AG09319 (cell line): Measurements from ENCODE around the gene IQCE.

Experiments used
- DNase-seq: peaks from one replicate; pipeline ENCODE4 v3.0.0-alpha.2; 2010; ENCODE audit warnings: low read depth; ENCODE audit errors: extremely low read depth
- CTCF ChIP-seq: IDR thresholded peaks from 2 replicates; pipeline ENCODE4 v1.5.1; 2011; ENCODE audit warnings: low read depth, mild to moderate bottlenecking, inconsistent platforms, low read length, moderate library complexity

The IQCE gene

GRCh38 chr7:2645274-2645868, 86.6 kb downstream of the IQCE start:
- TF ChIP-seq CTCF: no peak
- DNase-seq: no peak

GRCh38 chr7:2646336-2646679, 87.5 kb downstream of the IQCE start:
- no peak for TF ChIP-seq CTCF

DNA sequence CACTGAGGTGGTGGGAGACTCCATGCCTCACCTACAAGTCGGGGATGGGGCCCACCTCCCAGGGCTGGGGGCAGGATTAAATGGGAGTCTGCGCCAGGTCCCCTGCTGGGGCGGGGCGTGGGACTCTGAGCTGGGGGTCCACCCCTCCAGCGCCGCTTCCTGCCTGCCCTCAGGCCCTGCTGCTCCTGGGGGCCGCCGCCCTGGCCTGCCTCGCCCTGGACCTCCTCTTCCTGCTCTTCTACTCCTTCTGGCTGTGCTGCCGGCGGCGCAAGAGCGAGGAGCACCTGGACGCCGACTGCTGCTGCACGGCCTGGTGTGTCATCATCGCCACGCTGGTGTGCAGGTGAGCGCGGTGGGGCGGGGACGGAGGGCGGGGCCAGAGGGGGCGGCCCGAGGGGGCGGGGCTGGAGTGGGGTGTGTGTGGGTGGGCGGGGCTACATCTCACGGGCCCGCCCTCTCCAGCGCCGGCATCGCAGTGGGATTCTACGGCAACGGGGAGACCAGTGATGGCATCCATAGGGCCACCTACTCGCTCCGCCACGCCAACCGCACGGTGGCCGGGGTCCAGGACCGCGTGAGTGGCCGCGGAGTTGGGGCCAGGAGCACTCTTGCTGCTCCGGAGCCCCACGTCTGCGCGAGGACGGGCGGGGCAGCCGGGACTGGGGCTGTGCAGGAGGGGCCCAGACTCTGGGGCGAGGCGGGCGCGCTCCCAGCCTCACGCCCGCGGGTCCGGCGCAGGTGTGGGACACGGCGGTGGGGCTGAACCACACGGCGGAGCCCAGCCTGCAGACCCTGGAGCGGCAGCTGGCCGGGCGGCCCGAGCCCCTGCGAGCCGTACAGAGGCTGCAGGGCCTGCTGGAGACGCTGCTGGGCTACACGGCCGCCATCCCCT, 88.1 kb downstream of the IQCE start:
- no peak for DNase-seq
- TF ChIP-seq CTCF: no peak

More at GRCh38 chr7:2646336-2646679, 87.5 kb downstream of the IQCE start:
- DNase-seq: no peak

GRCh38 chr7:2647594-2648172, 88.9 kb downstream of the IQCE start:
- DNase-seq: no peak
- TF ChIP-seq CTCF: no peak

DNA sequence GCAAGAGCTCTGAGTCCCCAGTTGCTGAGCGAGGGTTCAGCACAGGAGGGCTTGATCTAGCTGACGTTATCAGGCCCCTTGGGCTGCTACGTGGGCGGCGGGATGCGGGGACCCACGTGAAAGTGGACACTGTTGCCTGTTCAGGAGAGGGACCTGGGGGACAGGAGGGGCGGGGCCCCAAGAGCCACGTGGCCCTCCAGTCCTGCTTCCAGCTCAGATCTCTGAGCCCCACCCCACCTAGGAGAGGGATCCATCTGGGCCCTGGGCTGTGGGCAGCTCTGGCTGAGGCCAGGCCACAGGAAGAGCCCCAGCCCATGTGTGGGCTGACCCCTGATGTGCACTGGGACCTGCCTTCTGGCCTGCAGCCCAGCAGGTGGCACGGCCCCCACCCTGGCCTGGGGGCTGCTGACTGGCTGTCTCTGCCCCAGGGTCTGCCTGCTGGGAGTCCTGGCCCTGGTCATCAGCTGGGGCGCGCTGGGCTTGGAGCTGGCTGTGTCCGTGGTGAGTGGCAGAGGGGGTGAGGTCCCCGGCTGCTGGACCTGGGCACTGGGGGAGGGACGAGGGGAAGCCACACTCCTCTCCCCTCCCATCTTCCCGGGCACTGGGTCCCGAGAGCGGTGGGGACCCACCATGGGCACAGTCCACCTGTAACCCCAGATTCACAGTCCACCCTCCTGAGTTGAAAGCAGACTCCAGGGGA, 90.5 kb downstream of the IQCE start:
- TF ChIP-seq CTCF: no peak
- DNase-seq: no peak

GRCh38 chr7:2649991-2650390, 91.2 kb downstream of the IQCE start:
- TF ChIP-seq CTCF: no peak

DNA sequence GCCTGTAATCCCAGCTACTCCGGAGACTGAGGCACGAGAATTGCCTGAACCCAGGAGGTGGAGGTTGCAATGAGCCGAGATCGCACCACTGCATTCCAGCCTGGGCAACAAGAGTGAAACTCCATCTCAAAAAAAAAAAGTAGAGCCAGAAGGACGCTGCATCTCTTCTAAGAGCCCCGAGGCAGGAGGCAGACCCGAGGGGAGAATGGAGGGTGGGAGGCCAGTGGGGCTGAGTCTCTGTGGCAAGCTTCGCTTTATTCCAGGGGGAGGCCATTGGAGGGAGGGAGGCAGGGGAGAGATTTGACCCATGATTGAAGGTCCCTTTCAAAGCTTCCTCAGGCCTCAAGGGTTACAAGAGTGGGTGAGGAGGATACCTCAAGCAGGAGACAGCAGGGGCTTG, 91.7 kb downstream of the IQCE start:
- DNase-seq: no peak
- no peak for TF ChIP-seq CTCF

More at GRCh38 chr7:2649991-2650390, 91.2 kb downstream of the IQCE start:
- DNase-seq: no peak
